ELF-1 (cell line): ENCODE measurements around the gene DPM2.

Source experiments
- DNase-seq: peaks from one replicate; pipeline ENCODE4 v3.0.0-alpha.2; 2016; ENCODE audit warnings: low read depth, low spot score

Gene DPM2

GRCh38 chr9:127899128-127899943 lies 38.3 kb downstream of the DPM2 start, which contains the start of gene ST6GALNAC6:
ST6GALNAC6 (minus strand) TSS chr9:127899603; CDS start chr9:127897981, 1,622 bp downstream.
- DNase-seq = no peak

- DNase-seq = no peak
These were observed 39.1 kb downstream of the DPM2 start for GRCh38 chr9:127898433-127899127.

- peak; percentile 76 for DNase-seq
These were observed 40.4 kb downstream of the DPM2 start for GRCh38 chr9:127897193-127897692.

GRCh38 chr9:127896395-127897192 lies 41.1 kb downstream of the DPM2 start:
- no peak for DNase-seq

- no peak for DNase-seq
These were observed 41.8 kb downstream of the DPM2 start for GRCh38 chr9:127895811-127896210.

- DNase-seq = no peak
These were observed 44.3 kb downstream of the DPM2 start for GRCh38 chr9:127893392-127893791.

- DNase-seq = no peak
These were observed 44.8 kb downstream of the DPM2 start for GRCh38 chr9:127892831-127893230.

- no peak for DNase-seq
These were observed 47.6 kb downstream of the DPM2 start for GRCh38 chr9:127890053-127890452.

GRCh38 chr9:127887792-127888191 lies 49.9 kb downstream of the DPM2 start:
- no peak for DNase-seq

- DNase-seq = no peak
These were observed 51.2 kb downstream of the DPM2 start for GRCh38 chr9:127886401-127886972.

GRCh38 chr9:127885508-127886281 lies 52.0 kb downstream of the DPM2 start:
- DNase-seq = no peak
